IPS-18c (cell line): ENCODE results near the gene PTPN23.

Experiments used
- H3K4me3 ChIP-seq: 2 replicates; pipeline ENCODE4 v1.7.0; 2013; ENCODE audit warnings: low read depth, mild to moderate bottlenecking, low read length, moderate library complexity; ENCODE audit not compliant: insufficient read depth
- H3K9me3 ChIP-seq: one replicate; pipeline ENCODE4 v1.6.1; 2013; ENCODE audit warnings: mild to moderate bottlenecking, low read length, moderate library complexity; ENCODE audit not compliant: control insufficient read depth, insufficient read depth

PTPN23 gene

GRCh38 chr3:47412453-47412756 is 31.6 kb downstream of the PTPN23 start:
- Histone ChIP-seq H3K9me3 (no peaks in the 10 kb centered on the region), H3K4me3 (no peak overlapping the region)

- Histone ChIP-seq H3K4me3 (no peak overlapping the region), H3K9me3 (no peaks in the 10 kb centered on the region)
Observed at GRCh38 chr3:47412842-47413520, 32.2 kb downstream of the PTPN23 start.

- no peaks in the 10 kb centered on the region for H3K9me3 ChIP-seq
Observed at GRCh38 chr3:47413751-47414150, 32.9 kb downstream of the PTPN23 start.

GRCh38 chr3:47414161-47414564 is 33.3 kb downstream of the PTPN23 start:
- Histone ChIP-seq H3K9me3 (no peaks in the 10 kb centered on the region), H3K4me3 (no peak overlapping the region)

More at GRCh38 chr3:47413751-47414150, 32.9 kb downstream of the PTPN23 start:
- no peak overlapping the region for H3K4me3 ChIP-seq

- no peaks in the 10 kb centered on the region for H3K9me3 ChIP-seq
- H3K4me3 ChIP-seq = no peak overlapping the region
Observed at GRCh38 chr3:47414666-47415587, 34.1 kb downstream of the PTPN23 start.

- Histone ChIP-seq H3K4me3 (no peak overlapping the region), H3K9me3 (no peaks in the 10 kb centered on the region)
Observed at GRCh38 chr3:47416041-47416440, 35.2 kb downstream of the PTPN23 start.

DNA sequence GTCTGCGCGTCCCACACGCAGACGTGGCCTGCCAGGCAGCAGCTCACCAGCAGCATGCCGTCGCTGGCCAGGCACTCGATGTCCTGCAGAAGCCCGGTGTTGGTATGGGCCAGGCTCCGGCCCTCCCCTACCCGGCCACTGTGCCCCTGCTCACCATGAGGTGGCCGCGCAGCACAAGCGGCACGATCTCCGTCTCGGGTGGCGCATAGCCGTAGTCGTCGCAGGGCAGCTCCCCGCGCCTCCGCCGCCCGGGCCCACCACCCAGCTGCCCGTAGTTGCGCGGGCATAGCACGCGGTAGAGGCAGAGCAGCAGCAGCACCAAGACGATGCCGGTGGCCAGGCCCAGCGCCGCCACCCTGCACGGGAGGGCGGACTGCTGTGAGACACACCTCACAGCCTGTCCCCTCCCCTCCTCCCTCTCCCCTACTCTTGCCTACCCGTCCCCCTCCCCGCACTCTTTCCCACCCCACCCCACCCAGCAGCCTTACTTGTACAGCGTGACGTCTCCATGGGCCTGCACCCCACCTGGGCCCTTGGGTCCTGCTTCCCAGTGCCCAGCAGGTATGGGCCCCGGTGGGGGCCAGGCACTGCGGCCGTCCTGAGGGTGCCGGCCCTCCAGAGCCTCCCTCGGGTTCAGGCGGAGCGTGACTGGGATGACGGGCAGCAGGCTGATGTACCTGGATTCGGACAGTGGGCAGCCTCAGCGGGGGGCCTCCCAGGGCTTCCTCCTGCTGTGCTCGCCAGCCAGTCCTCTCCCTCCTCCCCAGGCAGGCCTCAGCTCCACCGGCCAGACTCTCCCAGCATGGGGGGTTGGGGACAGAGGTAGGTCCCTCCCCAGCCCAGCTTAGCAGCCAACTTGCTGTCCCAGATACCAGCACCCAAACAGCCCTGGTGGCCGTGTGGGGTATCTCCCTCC is 37.6 kb downstream of the PTPN23 start:
- no peaks in the 10 kb centered on the region for H3K9me3 ChIP-seq
- no peak overlapping the region for H3K4me3 ChIP-seq

DNA sequence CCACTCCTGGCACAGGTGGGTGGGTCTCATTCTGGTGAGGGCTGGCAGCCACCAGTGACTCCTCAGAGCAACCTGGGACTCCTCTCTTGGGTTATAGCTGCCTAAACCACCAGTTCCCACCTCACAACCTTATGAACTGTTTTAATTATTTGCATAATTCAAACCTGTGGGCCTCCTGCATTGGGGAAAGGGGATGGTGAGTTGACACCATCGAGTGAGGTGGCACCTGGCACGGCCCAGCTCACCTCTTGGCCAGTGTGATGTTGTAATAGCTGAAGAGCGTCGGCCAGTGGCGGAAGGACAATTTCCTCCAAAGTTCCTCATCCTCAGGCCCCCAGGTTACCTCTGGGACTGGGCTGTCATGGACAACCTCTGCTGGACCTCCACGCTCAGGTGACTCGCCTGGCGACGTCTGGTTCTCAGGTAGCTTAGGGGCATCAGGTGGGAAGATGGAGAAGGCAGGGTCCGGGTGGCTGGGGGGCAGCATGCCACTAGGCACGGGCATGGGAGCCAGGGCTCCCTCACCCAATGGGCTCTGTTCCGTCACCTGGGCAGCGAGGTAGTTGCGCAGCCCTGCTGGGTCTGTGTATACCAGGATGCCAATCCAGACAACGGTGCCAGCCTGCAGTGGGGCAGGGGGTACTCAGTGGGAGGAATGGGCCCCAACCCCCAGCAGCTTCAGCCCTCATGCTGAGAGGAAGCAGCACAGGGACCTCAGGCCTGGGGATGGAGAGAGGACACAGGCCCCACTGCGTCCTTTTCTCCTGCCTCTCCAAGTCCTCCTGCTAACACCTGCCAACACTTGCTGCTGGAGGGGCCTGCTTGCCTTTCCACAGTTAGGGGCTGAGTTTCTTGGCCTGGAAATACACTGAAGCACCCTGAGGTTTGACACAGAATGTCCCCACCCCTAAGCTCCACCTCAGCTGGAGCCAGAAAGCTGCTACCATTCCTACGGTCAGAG is 38.5 kb downstream of the PTPN23 start:
- Histone ChIP-seq H3K9me3 (no peaks in the 10 kb centered on the region), H3K4me3 (no peak overlapping the region)

DNA sequence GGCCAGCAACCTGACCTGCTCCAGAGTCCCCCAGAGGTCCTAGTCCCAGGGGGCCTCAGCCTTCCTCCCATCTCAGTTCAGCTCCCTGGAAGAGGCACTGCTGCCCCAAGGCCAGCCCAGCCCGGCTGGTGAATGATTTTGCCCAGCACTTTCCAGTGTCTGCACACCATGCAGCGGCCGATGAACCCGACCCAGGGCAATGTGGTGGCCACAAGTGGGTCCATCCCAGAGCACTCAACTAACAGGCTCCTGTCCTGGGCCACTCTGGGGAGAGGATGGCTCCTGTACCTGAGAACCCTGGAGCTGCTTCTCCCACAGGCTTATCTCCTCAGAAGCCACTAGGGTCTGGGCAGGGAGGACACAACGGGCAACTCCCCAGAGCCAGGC is 39.2 kb downstream of the PTPN23 start:
- Histone ChIP-seq H3K9me3 (no peaks in the 10 kb centered on the region), H3K4me3 (no peak overlapping the region)

- Histone ChIP-seq H3K4me3 (no peak overlapping the region), H3K9me3 (no peaks in the 10 kb centered on the region)
Observed at GRCh38 chr3:47420511-47421484, 40.0 kb downstream of the PTPN23 start.

DNA sequence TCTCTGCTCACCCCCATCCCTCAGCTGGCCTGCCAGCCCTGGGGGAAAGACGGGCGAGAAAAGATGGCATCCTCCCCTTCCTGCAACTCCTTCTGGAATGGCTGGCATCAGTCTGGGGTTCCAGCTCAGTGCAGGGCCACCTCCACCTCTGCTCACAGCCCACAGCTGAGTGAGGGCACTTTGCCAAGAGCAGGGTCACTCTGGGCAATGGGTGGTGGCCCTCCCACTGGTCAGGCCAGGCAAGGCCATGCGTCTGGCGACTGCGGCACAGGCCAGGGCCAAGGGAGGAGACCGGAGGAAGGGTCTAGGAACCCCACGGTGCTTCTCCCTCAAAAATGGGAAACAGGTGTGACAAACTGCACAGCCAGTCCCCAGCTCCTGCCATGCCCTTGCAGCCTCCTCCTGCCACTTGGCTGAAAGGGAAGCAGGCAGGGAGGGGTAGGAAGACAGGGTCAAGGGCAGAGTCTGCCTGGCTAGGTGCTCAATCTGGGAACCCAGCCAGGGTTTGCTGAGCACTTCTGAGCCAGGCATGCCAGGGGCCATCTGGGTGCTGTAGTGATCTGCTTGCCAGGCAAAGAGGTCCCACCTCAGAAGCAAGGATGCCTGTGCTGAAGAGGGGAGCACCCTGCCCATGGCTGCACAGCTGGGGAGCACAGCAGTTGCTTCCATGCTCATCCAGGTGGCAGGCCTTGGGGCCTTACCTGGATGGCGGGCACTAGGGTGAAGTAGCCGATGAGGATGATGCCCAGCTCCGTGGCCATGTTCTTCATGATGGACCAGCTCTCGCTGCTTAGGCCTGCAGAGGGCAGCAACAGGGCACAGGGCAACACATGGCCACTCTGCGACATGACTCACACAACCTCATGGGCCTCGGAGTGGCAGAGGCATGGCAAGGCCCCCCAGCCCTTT is 41.2 kb downstream of the PTPN23 start:
- Histone ChIP-seq H3K4me3 (no peak overlapping the region), H3K9me3 (no peaks in the 10 kb centered on the region)

- no peak overlapping the region for H3K4me3 ChIP-seq
- no peaks in the 10 kb centered on the region for H3K9me3 ChIP-seq
Observed at GRCh38 chr3:47422743-47423142, 41.9 kb downstream of the PTPN23 start.

DNA sequence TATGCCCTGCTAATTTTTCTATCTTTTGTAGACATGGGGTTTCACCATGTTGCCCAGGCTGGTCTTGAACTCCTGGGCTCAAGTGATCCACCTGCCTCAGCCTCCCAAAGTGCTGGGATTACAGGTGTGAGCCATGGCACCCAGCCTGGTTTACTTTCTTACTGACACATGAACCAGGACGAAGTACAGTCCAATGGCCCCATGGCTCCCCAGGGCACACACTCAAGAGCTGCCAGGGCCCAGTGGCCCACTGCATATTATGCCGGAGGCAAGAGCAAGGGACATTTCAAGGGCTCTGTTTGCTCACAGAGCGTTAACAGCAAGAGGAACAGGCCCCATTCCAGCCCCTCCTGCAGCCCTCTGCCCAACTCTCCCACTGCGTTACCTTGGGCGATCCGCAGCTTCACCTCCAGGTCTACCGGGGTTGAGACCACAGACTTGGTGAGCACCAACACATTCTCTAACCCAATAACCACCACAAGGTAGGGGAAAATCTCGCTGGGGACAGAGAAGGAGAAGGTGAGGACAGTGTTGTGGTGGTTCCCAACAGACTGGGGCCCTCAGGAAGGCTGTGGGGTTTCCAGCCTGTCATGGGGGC is 42.8 kb downstream of the PTPN23 start:
- Histone ChIP-seq H3K9me3 (no peaks in the 10 kb centered on the region), H3K4me3 (no peak overlapping the region)
